GM19452 (cell line): ENCODE results near the gene TAOK3.

Source experiments
- ATAC-seq: cut with Tn5 transposase; IDR thresholded peaks from one replicate; pipeline ENCODE4 v1.9.1; 2021; ENCODE audit not compliant: unreplicated experiment

The TAOK3 gene

GRCh38 chr12:118103601-118104382, 268.9 kb downstream of the TAOK3 start, which contains the start of gene VSIG10:
VSIG10 (minus strand) TSS chr12:118104011; CDS start chr12:118103671, 340 bp downstream.
- no peak for ATAC-seq

- ATAC-seq, result no peak
Measured at GRCh38 chr12:118103201-118103600, 269.5 kb downstream of the TAOK3 start.

GRCh38 chr12:118102609-118103008, 270.1 kb downstream of the TAOK3 start:
- ATAC-seq, result no peak

DNA sequence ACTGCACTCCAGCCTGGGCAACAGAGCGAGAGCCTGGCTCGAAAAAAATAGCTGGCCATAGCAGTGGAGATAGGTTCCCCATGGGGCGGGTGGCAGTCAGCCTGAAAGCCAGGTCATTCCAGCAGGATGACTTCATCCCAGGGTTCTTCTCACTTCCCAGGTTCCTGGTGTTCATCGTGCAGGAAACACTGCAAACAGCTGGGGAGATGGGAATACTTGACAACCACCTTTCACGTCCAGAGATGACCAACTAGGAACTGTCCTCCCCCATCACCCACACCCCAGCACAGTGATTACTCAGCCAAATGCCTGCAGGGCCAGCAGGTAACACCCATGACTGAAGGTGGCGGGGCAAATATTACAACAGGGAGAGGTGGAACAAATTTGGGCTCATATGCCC, 270.6 kb downstream of the TAOK3 start:
- ATAC-seq, result no peak

GRCh38 chr12:118101051-118101450, 271.7 kb downstream of the TAOK3 start:
- ATAC-seq, result no peak
